NB4 (cell line): Measurements from ENCODE around the gene IPPK.

Experiments
- CTCF ChIP-seq: IDR thresholded peaks from one replicate; pipeline ENCODE4 v1.5.1; 2012; ENCODE audit warnings: low read depth, low read length
- MAX ChIP-seq: IDR thresholded peaks from 2 replicates; pipeline ENCODE4 v1.6.1; 2011; ENCODE audit warnings: low read depth, low read length
- MYC ChIP-seq: IDR thresholded peaks from 2 replicates; pipeline ENCODE4 v1.6.1; 2011; ENCODE audit warnings: low read depth, low read length
- POLR2A ChIP-seq: IDR thresholded peaks from 2 replicates; pipeline ENCODE4 v1.6.1; 2011; ENCODE audit warnings: mild to moderate bottlenecking; ENCODE audit not compliant: insufficient read length; ENCODE audit errors: extremely low read depth

- no peak for TF ChIP-seq POLR2A
- no peak for TF ChIP-seq CTCF
- no peak for TF ChIP-seq MAX
- no peak for TF ChIP-seq MYC
Observed at GRCh38 chr9:92645041-92645440, 24.9 kb downstream of the IPPK start.
